Astrocyte (in vitro differentiated cells and primary cell): ENCODE results near the gene DSE.

Experiments used
- EZH2 ChIP-seq: IDR thresholded peaks from 2 replicates; pipeline ENCODE4 v1.6.1; 2012; ENCODE audit warnings: mild to moderate bottlenecking, low read length, inconsistent platforms; ENCODE audit not compliant: insufficient read depth
- TF ChIP-seq, protein P1 (sequence below): IDR thresholded peaks from 2 replicates; pipeline ENCODE4 v1.5.1; 2011; ENCODE audit warnings: low read depth, mild to moderate bottlenecking, inconsistent platforms, low read length, moderate library complexity; ENCODE audit not compliant: insufficient read depth

- TF ChIP-seq, protein P1, sequence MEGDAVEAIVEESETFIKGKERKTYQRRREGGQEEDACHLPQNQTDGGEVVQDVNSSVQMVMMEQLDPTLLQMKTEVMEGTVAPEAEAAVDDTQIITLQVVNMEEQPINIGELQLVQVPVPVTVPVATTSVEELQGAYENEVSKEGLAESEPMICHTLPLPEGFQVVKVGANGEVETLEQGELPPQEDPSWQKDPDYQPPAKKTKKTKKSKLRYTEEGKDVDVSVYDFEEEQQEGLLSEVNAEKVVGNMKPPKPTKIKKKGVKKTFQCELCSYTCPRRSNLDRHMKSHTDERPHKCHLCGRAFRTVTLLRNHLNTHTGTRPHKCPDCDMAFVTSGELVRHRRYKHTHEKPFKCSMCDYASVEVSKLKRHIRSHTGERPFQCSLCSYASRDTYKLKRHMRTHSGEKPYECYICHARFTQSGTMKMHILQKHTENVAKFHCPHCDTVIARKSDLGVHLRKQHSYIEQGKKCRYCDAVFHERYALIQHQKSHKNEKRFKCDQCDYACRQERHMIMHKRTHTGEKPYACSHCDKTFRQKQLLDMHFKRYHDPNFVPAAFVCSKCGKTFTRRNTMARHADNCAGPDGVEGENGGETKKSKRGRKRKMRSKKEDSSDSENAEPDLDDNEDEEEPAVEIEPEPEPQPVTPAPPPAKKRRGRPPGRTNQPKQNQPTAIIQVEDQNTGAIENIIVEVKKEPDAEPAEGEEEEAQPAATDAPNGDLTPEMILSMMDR = no peak
- no peak for TF ChIP-seq EZH2
These were observed 34.4 kb downstream of the DSE start for GRCh38 chr6:116405138-116405537.
